ENCODE measurements around the gene RAC2.

RAC2 gene

GRCh38 chr22:37214731-37215030, 29.4 kb downstream of the RAC2 start:
- H3K27ac ChIP-seq (ENCODE audit: low read depth, low read length) = no peak overlapping the region
- H3K79me2 ChIP-seq (ENCODE audit: control insufficient read depth, insufficient read depth, low read length, unreplicated experiment) = no peaks in the 10 kb centered on the region
- H3K4me3 ChIP-seq (ENCODE audit: low read depth, low read length) = no peak overlapping the region
- no peaks in the 10 kb centered on the region for H3K36me3 ChIP-seq (ENCODE audit: insufficient read depth, low read length)
- no peaks in the 10 kb centered on the region for H3K27me3 ChIP-seq (ENCODE audit: insufficient read depth, low read length)
- H3K4me1 ChIP-seq (ENCODE audit: control insufficient read depth, insufficient read depth, low read length, unreplicated experiment) = no peaks in the 10 kb centered on the region
- H2AFZ ChIP-seq (ENCODE audit: low read length, unreplicated experiment) = no peak overlapping the region

- no peaks in the 10 kb centered on the region for H3K4me1 ChIP-seq (ENCODE audit: control insufficient read depth, insufficient read depth, low read length, unreplicated experiment)
- H3K27ac ChIP-seq (ENCODE audit: low read depth, low read length) = no peak overlapping the region
- H3K4me3 ChIP-seq (ENCODE audit: low read depth, low read length) = no peak overlapping the region
- H2AFZ ChIP-seq (ENCODE audit: low read length, unreplicated experiment) = no peak overlapping the region
- H3K79me2 ChIP-seq (ENCODE audit: control insufficient read depth, insufficient read depth, low read length, unreplicated experiment) = no peaks in the 10 kb centered on the region
- H3K36me3 ChIP-seq (ENCODE audit: insufficient read depth, low read length) = no peaks in the 10 kb centered on the region
- H3K27me3 ChIP-seq (ENCODE audit: insufficient read depth, low read length) = no peaks in the 10 kb centered on the region
Measured at GRCh38 chr22:37213941-37214730, 29.9 kb downstream of the RAC2 start.

- Histone ChIP-seq H3K36me3 (ENCODE audit: insufficient read depth, low read length) (no peaks in the 10 kb centered on the region), H3K27me3 (ENCODE audit: insufficient read depth, low read length) (no peaks in the 10 kb centered on the region), H3K4me3 (ENCODE audit: low read depth, low read length) (no peak overlapping the region), H3K27ac (ENCODE audit: low read depth, low read length) (no peak overlapping the region), H3K79me2 (ENCODE audit: control insufficient read depth, insufficient read depth, low read length, unreplicated experiment) (no peaks in the 10 kb centered on the region), H2AFZ (ENCODE audit: low read length, unreplicated experiment) (no peak overlapping the region), H3K4me1 (ENCODE audit: control insufficient read depth, insufficient read depth, low read length, unreplicated experiment) (no peaks in the 10 kb centered on the region)
Measured at GRCh38 chr22:37213218-37213855, 30.7 kb downstream of the RAC2 start.

GRCh38 chr22:37212174-37212906, 31.7 kb downstream of the RAC2 start, which contains the start of gene SSTR3:
Gene SSTR3 (minus strand): TSS chr22:37212477. CDS start chr22:37207803, 4,674 bp downstream.
- H3K4me3 ChIP-seq (ENCODE audit: low read depth, low read length) = no peak within 1 kb of the TSS
- H3K27ac ChIP-seq (ENCODE audit: low read depth, low read length) = no peak within 1 kb of the TSS
- no peak within 1 kb of the TSS for H2AFZ ChIP-seq (ENCODE audit: low read length, unreplicated experiment)
- no peaks in the 10 kb centered on the region for H3K79me2 ChIP-seq (ENCODE audit: control insufficient read depth, insufficient read depth, low read length, unreplicated experiment)
- H3K27me3 ChIP-seq (ENCODE audit: insufficient read depth, low read length) = no peaks in the 10 kb centered on the region
- no peaks in the 10 kb centered on the region for H3K4me1 ChIP-seq (ENCODE audit: control insufficient read depth, insufficient read depth, low read length, unreplicated experiment)
- H3K36me3 ChIP-seq (ENCODE audit: insufficient read depth, low read length) = no peaks in the 10 kb centered on the region

DNA sequence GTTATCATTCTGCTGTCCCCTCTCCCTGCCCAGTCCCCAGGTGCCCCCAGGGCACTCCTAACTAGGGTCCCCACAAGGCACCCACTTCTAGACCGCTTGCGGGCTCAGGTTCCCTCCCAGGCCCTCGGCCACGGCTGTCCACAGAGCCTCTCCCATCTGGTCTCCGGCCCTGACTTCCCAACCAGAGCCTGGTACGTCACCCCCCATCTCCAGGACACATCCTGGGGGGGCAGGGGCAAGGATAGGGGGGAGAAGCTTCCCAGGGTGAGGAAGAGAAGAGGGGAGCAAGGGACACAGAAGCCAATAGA, 32.2 kb downstream of the RAC2 start:
- Histone ChIP-seq H3K4me1 (ENCODE audit: control insufficient read depth, insufficient read depth, low read length, unreplicated experiment) (no peaks in the 10 kb centered on the region), H2AFZ (ENCODE audit: low read length, unreplicated experiment) (no peak overlapping the region), H3K36me3 (ENCODE audit: insufficient read depth, low read length) (no peaks in the 10 kb centered on the region), H3K79me2 (ENCODE audit: control insufficient read depth, insufficient read depth, low read length, unreplicated experiment) (no peaks in the 10 kb centered on the region), H3K27ac (ENCODE audit: low read depth, low read length) (no peak overlapping the region), H3K27me3 (ENCODE audit: insufficient read depth, low read length) (no peaks in the 10 kb centered on the region), H3K4me3 (ENCODE audit: low read depth, low read length) (no peak overlapping the region)

- Histone ChIP-seq H3K4me1 (ENCODE audit: control insufficient read depth, insufficient read depth, low read length, unreplicated experiment) (no peaks in the 10 kb centered on the region), H3K4me3 (ENCODE audit: low read depth, low read length) (no peak overlapping the region), H3K27ac (ENCODE audit: low read depth, low read length) (no peak overlapping the region), H3K36me3 (ENCODE audit: insufficient read depth, low read length) (no peaks in the 10 kb centered on the region), H3K27me3 (ENCODE audit: insufficient read depth, low read length) (no peaks in the 10 kb centered on the region), H2AFZ (ENCODE audit: low read length, unreplicated experiment) (no peak overlapping the region), H3K79me2 (ENCODE audit: control insufficient read depth, insufficient read depth, low read length, unreplicated experiment) (no peaks in the 10 kb centered on the region)
Measured at GRCh38 chr22:37211075-37211865, 32.8 kb downstream of the RAC2 start.

GRCh38 chr22:37210041-37210803, 33.8 kb downstream of the RAC2 start:
- Histone ChIP-seq H2AFZ (ENCODE audit: low read length, unreplicated experiment) (no peak overlapping the region), H3K4me1 (ENCODE audit: control insufficient read depth, insufficient read depth, low read length, unreplicated experiment) (no peaks in the 10 kb centered on the region), H3K27me3 (ENCODE audit: insufficient read depth, low read length) (no peaks in the 10 kb centered on the region), H3K79me2 (ENCODE audit: control insufficient read depth, insufficient read depth, low read length, unreplicated experiment) (no peaks in the 10 kb centered on the region), H3K4me3 (ENCODE audit: low read depth, low read length) (no peak overlapping the region), H3K27ac (ENCODE audit: low read depth, low read length) (no peak overlapping the region), H3K36me3 (ENCODE audit: insufficient read depth, low read length) (no peaks in the 10 kb centered on the region)

DNA sequence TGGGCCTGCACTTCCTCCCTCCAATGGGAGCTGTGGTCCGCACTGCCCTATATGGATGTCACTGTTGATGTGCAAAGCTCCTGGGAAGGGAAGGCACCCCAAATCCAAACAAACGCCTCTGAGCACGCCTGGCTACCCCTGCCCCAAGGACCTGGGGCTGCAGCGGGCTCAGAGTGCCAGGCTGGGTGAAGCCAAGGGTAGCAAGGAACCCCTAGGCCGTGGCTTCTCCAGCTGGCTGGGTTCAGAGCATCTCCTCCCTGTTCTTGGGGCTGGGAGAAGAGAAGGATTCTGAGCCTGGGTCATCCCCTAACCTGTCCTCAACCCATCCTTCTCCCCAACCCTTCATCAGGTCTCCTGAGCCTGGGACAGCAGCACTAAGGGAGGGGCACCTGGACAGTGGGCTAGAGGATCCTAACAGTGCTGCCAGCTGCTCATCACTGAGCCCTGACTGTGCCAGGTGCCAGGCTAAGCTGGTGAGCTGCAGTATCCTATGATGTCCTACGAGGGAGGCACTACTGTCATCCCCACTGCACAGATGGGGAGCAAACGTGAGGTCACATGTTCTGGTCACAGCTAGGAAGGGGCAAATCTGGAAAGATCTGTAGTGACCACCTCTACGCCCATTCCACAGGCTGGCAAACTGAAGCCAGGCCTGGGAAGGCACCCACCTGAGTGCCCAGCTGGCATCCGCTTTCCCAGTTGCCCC, 34.8 kb downstream of the RAC2 start:
- no peak overlapping the region for H2AFZ ChIP-seq (ENCODE audit: low read length, unreplicated experiment)
- no peaks in the 10 kb centered on the region for H3K36me3 ChIP-seq (ENCODE audit: insufficient read depth, low read length)
- H3K4me3 ChIP-seq (ENCODE audit: low read depth, low read length) = no peak overlapping the region
- no peaks in the 10 kb centered on the region for H3K27me3 ChIP-seq (ENCODE audit: insufficient read depth, low read length)
- no peak overlapping the region for H3K27ac ChIP-seq (ENCODE audit: low read depth, low read length)
- no peaks in the 10 kb centered on the region for H3K4me1 ChIP-seq (ENCODE audit: control insufficient read depth, insufficient read depth, low read length, unreplicated experiment)
- no peaks in the 10 kb centered on the region for H3K79me2 ChIP-seq (ENCODE audit: control insufficient read depth, insufficient read depth, low read length, unreplicated experiment)

- Histone ChIP-seq H3K27me3 (ENCODE audit: insufficient read depth, low read length) (no peaks in the 10 kb centered on the region), H3K36me3 (ENCODE audit: insufficient read depth, low read length) (no peaks in the 10 kb centered on the region), H2AFZ (ENCODE audit: low read length, unreplicated experiment) (no peak overlapping the region), H3K79me2 (ENCODE audit: control insufficient read depth, insufficient read depth, low read length, unreplicated experiment) (no peaks in the 10 kb centered on the region), H3K4me3 (ENCODE audit: low read depth, low read length) (no peak overlapping the region), H3K27ac (ENCODE audit: low read depth, low read length) (no peak overlapping the region), H3K4me1 (ENCODE audit: control insufficient read depth, insufficient read depth, low read length, unreplicated experiment) (no peaks in the 10 kb centered on the region)
Measured at GRCh38 chr22:37208401-37209139, 35.5 kb downstream of the RAC2 start.
